ENCODE results near the gene ZNF319.

ZNF319 gene

DNA sequence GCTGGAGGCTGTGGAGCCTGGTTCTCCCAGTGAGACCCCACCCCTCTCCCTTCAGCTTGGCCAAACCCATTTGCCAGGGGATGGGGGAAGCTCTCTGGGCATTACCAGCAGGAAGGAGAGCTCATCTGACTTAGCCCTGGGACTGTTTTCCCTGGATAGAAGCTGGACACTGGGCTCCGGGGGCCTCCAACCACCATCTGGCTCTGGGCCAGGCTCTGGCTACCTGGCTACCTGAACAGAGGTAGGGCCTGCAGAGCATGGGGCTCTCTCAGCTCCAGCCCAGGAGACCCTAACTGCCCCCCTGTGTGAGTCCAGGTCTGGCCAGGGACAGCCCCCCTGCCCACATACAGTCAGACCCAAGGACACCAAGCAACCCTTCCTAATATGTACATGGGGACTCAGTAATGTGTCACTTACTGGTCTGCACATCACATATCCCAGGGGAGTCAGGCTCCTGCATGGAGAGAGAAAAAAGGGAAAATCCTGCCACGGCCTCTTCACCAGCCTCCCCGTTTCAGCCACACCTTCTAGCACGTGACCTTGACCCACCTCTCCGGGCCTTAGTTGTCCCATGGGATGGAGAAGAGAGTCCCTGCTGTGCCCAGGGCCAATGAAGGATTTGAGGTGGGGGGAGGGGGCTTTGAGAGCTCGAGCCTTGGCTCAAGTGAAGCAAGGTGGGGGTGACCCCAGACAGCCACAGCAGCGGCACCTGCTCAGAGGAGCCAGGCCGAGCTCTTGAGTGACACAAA is 43.4 kb downstream of the ZNF319 start:
- TF ChIP-seq, protein P1, sequence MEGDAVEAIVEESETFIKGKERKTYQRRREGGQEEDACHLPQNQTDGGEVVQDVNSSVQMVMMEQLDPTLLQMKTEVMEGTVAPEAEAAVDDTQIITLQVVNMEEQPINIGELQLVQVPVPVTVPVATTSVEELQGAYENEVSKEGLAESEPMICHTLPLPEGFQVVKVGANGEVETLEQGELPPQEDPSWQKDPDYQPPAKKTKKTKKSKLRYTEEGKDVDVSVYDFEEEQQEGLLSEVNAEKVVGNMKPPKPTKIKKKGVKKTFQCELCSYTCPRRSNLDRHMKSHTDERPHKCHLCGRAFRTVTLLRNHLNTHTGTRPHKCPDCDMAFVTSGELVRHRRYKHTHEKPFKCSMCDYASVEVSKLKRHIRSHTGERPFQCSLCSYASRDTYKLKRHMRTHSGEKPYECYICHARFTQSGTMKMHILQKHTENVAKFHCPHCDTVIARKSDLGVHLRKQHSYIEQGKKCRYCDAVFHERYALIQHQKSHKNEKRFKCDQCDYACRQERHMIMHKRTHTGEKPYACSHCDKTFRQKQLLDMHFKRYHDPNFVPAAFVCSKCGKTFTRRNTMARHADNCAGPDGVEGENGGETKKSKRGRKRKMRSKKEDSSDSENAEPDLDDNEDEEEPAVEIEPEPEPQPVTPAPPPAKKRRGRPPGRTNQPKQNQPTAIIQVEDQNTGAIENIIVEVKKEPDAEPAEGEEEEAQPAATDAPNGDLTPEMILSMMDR (IDR thresholded peaks at IDR 0.05; ENCODE audit: low read depth, low read length), result no peak
- Histone ChIP-seq H3K4me3 (ENCODE audit: low read depth, low read length) (no peak overlapping the region), H3K4me1 (no peaks in the 10 kb centered on the region), H3K9me3 (no peaks in the 10 kb centered on the region), H3K36me3 (no peaks in the 10 kb centered on the region), H3K27me3 (no peaks in the 10 kb centered on the region)
- DNase-seq, result no peak

DNA sequence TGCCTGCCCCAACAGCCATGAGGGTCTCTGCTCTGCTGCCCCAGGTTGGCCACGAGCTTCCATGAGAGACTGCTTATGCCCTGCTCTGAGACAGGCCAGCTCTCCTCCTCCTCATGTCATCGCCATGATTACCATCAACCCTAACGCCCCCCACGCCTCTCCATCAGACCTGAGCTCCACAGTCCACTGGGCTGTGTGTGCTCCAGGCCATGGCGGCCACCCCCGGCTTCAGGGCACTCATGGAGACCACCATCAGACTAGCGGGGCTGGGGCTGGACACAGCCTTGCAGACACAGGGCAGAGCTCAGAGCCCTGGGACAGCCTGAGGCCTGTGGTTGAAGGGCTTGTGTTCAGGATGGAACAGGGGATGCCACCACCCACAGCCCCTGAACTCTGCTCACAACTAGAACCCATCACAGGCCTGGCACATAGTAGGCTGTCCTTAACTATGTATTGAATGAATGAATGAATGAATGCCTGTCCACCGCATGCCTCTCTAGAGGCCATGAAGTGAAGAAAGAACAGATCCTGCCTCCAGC is 44.1 kb downstream of the ZNF319 start:
- no peaks in the 10 kb centered on the region for H3K36me3 ChIP-seq
- H3K27me3 ChIP-seq, result no peaks in the 10 kb centered on the region

DNA sequence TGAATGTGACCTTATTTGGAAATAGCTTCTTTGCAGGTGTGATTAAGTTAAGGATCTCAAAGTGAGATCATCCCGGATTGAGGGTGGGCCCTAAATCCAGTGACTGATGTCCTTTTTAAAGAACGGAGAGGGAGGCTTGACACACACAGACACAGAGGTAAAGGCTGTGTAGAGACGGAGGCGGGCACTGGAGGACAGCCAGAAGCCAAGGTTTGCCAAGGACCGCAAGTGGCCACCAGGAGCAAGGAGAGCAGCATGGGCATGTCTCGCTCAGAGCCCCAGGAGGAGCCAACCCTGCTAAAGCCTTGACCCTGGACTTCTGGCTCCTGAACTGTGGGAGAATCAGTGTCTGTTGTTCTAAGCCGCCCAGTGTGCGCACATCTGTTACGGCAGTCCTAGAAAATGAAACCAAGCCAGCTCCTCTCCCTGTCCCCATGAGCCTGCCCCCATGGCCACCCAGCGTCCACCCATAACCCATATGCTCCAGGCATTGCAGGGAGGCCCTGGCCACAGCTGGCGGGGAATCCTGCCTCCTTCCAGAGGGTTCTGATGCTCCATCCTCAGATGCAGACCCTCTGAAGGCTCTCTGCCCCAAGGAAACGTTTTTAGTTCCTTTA is 44.8 kb downstream of the ZNF319 start:
- H3K36me3 ChIP-seq, result no peaks in the 10 kb centered on the region
- TF ChIP-seq, protein P1 (IDR thresholded peaks at IDR 0.05; ENCODE audit: low read depth, low read length), result no peak
- no peaks in the 10 kb centered on the region for H3K27me3 ChIP-seq
- H3K9me3 ChIP-seq, result no peaks in the 10 kb centered on the region
- H3K4me1 ChIP-seq, result no peaks in the 10 kb centered on the region
- H3K4me3 ChIP-seq (ENCODE audit: low read depth, low read length), result no peak overlapping the region
- DNase-seq, result no peak

More for the DNA sequence above, 44.1 kb downstream of the ZNF319 start:
- Histone ChIP-seq H3K4me1 (no peaks in the 10 kb centered on the region), H3K9me3 (no peaks in the 10 kb centered on the region), H3K4me3 (ENCODE audit: low read depth, low read length) (no peak overlapping the region)
- DNase-seq, result no peak
- TF ChIP-seq, protein P1 (IDR thresholded peaks at IDR 0.05; ENCODE audit: low read depth, low read length), result no peak

DNA sequence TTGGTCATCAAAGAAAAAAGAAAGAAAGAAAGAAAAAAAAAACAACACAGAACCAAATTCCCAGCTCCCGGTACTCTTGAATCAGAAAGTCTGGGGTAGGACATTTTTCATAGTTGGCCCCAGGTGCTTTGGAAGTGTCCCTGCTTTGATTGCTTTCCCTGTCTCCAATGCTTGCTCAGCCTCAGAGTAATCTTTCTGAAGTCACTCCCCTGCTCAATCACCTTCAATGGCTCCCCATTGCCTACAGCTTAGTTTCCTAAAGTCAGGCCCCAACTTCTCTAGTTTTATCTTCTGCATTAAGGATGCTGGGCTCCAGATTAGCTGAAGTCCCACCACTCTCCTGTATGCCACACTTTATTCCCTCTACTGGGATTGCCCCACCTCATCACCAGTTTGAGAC is 46.6 kb downstream of the ZNF319 start:
- TF ChIP-seq, protein P1 (IDR thresholded peaks at IDR 0.05; ENCODE audit: low read depth, low read length), result no peak
- Histone ChIP-seq H3K4me3 (ENCODE audit: low read depth, low read length) (no peak overlapping the region), H3K4me1 (no peaks in the 10 kb centered on the region), H3K9me3 (no peaks in the 10 kb centered on the region; the same call in 1 of the 2 replicates), H3K27me3 (no peaks in the 10 kb centered on the region), H3K36me3 (no peaks in the 10 kb centered on the region)
- DNase-seq, result no peak

DNA sequence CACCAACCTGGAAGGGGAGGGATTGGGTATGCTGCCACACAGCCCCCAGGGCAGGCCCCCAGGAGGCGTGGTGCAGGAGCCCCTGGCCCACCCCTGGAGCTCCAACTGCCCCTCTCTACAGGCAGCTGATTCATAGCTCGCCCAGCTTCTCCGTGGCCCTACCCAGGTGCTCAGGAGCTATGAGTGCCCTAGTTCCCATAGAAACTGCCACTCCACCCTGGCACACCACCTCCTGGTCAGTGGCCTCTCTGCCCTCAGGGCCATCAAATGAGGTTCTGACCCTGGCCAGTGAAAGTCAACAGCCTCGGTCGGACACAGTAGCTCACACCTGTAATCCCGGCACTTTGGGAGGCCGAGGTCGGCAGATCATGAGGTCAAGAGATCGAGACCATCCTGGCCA is 47.6 kb downstream of the ZNF319 start:
- TF ChIP-seq, protein P1 (IDR thresholded peaks at IDR 0.05; ENCODE audit: low read depth, low read length), result no peak
- H3K9me3 ChIP-seq, result no peaks in the 10 kb centered on the region; the same call in 1 of the 2 replicates
- H3K27me3 ChIP-seq, result no peaks in the 10 kb centered on the region

More for the DNA sequence above, 47.6 kb downstream of the ZNF319 start:
- no peaks in the 10 kb centered on the region for H3K36me3 ChIP-seq
- DNase-seq, result no peak
- H3K4me1 ChIP-seq, result no peaks in the 10 kb centered on the region
- no peak overlapping the region for H3K4me3 ChIP-seq (ENCODE audit: low read depth, low read length)

Measured in BE2C (cell line).